HepG2 (cell line): ENCODE data around the gene FAM24B. TPM values are rescaled to one million over a fixed set of nuclear protein-coding genes. Genes with fewer than 3 reads are reported as not detected.

ENCODE experiments used
- ATF7 ChIP-seq, 2 experiments: fragments of 450-650 bp in 1 of 2; sonication (generic) in 1 of 2; formaldehyde crosslinking in 1 of 2; IDR thresholded peaks; 2 replicates each; pipeline versions ENCODE4 v1.4.0 to v1.6.1; 2016 to 2020; ENCODE audit warnings: antibody characterized with exemption in 1 of 2, mild to moderate bottlenecking in 1 of 2, missing genetic modification reagents in 1 of 2
- BORCS8-MEF2B ChIP-seq: sonication (generic); formaldehyde crosslinking; IDR thresholded peaks from 2 replicates; pipeline ENCODE4 v1.8.0; 2022; ENCODE audit warnings: mild to moderate bottlenecking, missing genetic modification reagents
- BRF2 ChIP-seq: sonication (generic); formaldehyde crosslinking; IDR thresholded peaks from 2 replicates; pipeline ENCODE4 v1.8.1; 2022; ENCODE audit warnings: mild to moderate bottlenecking, missing genetic modification reagents
- CBX1 ChIP-seq: IDR thresholded peaks from one replicate; pipeline ENCODE4 v1.6.1; 2016; ENCODE audit warnings: antibody characterized with exemption, low read depth
- GZF1 ChIP-seq: sonication (generic); formaldehyde crosslinking; IDR thresholded peaks from 2 replicates; pipeline ENCODE4 v1.5.1; 2020; ENCODE audit warnings: mild to moderate bottlenecking, missing genetic modification reagents
- HDAC6 ChIP-seq: fragments of 200-600 bp; sonication (generic); IDR thresholded peaks from 2 replicates; pipeline ENCODE4 v1.7.0; 2017; ENCODE audit warnings: mild to moderate bottlenecking, antibody characterized with exemption, low read length, low read depth
- HIVEP1 ChIP-seq: sonication (generic); formaldehyde crosslinking; IDR thresholded peaks from 2 replicates; pipeline ENCODE4 v1.4.0; 2020; ENCODE audit warnings: mild to moderate bottlenecking, missing genetic modification reagents
- HMG20B ChIP-seq: conservative IDR thresholded peaks from 2 replicates; pipeline ENCODE4 v1.6.1; 2016; ENCODE audit warnings: missing genetic modification reagents, missing compliant biosample characterization
- IKZF1 ChIP-seq: fragments of 450-650 bp; IDR thresholded peaks from 2 replicates; pipeline ENCODE4 v1.7.1; 2016
- JDP2 ChIP-seq: sonication (generic); formaldehyde crosslinking; IDR thresholded peaks from 2 replicates; pipeline ENCODE4 v1.8.1; 2022; ENCODE audit warnings: missing genetic modification reagents, borderline replicate concordance
- JUND ChIP-seq: sonication (generic); formaldehyde crosslinking; IDR thresholded peaks from 2 replicates; pipeline ENCODE4 v1.8.0; 2022; ENCODE audit warnings: mild to moderate bottlenecking, missing genetic modification reagents
- KLF12 ChIP-seq: sonication (generic); formaldehyde crosslinking; IDR thresholded peaks from 2 replicates; pipeline ENCODE4 v1.4.0; 2020; ENCODE audit warnings: missing genetic modification reagents, borderline replicate concordance
- MED1 ChIP-seq: sonication (generic); formaldehyde crosslinking; IDR thresholded peaks from 2 replicates; pipeline ENCODE4 v1.4.0; 2020; ENCODE audit warnings: missing genetic modification reagents
- MIXL1 ChIP-seq: IDR thresholded peaks from 2 replicates; pipeline ENCODE4 v1.6.1; 2016
- NFYB ChIP-seq: sonication (generic); formaldehyde crosslinking; IDR thresholded peaks from 2 replicates; pipeline ENCODE4 v1.4.0; 2020; ENCODE audit warnings: missing genetic modification reagents
- PAWR ChIP-seq: sonication (generic); formaldehyde crosslinking; IDR thresholded peaks from 2 replicates; pipeline ENCODE4 v1.4.0; 2020; ENCODE audit warnings: missing genetic modification reagents, mild to moderate bottlenecking, borderline replicate concordance
- RERE ChIP-seq: IDR thresholded peaks from 2 replicates; pipeline ENCODE4 v1.6.1; 2016; ENCODE audit warnings: low read depth, missing genetic modification reagents, missing compliant biosample characterization
- SOX13 ChIP-seq, 3 experiments: fragments of 450-650 bp in 1 of 3; sonication (generic) in 1 of 3; formaldehyde crosslinking in 1 of 3; IDR thresholded peaks in 2 of 3; conservative IDR thresholded peaks in 1 of 3; 2 replicates each; pipeline versions ENCODE4 v1.5.0 to v1.6.1; 2016 to 2020; ENCODE audit warnings: antibody characterized with exemption in 1 of 3, mild to moderate bottlenecking in 1 of 3, missing compliant biosample characterization in 1 of 3, missing genetic modification reagents in 1 of 3, moderate library complexity in 1 of 3
- ZBTB42 ChIP-seq: sonication (generic); formaldehyde crosslinking; IDR thresholded peaks from 2 replicates; pipeline ENCODE4 v1.5.0; 2020; ENCODE audit warnings: mild to moderate bottlenecking, missing genetic modification reagents
- ZNF3 ChIP-seq: IDR thresholded peaks from 2 replicates; pipeline ENCODE4 v1.7.0; 2017; ENCODE audit warnings: inconsistent platforms
- ZNF441 ChIP-seq: sonication (generic); formaldehyde crosslinking; IDR thresholded peaks from 2 replicates; pipeline ENCODE4 v1.7.0; 2021; ENCODE audit warnings: missing genetic modification reagents, borderline replicate concordance
- ZNF614 ChIP-seq: IDR thresholded peaks from 2 replicates; pipeline ENCODE4 v1.6.1; 2018; ENCODE audit warnings: missing biosample characterization, missing genetic modification reagents, inconsistent platforms, borderline replicate concordance
- ZNF770 ChIP-seq: sonication (generic); formaldehyde crosslinking; IDR thresholded peaks from 2 replicates; pipeline ENCODE4 v1.5.0; 2020; ENCODE audit warnings: mild to moderate bottlenecking, missing genetic modification reagents
- polyA plus RNA-seq, 8 experiments: library from polyadenylated mRNA; depleted of rRNA in 3 of 8; stranded (reverse) in 7 of 8; unstranded in 1 of 8; fragments of >200 nt; fragmentation: Illumina TruSeq in 4 of 8; extraction: Trizol in 4 of 8; gene quantifications; 2 replicates each; pipeline versions ENCODE4 v1.2.1 to v1.2.3, GENCODE V29; 2011 to 2016; ENCODE audit warnings: low read depth in 4 of 8, missing spikeins in 1 of 8, mixed read lengths in 1 of 8; ENCODE audit not compliant: insufficient read depth in 1 of 8
- total RNA-seq, 5 experiments: library from RNA; depleted of rRNA; stranded (reverse); fragments of >200 nt; fragmentation: Illumina TruSeq; extraction: Trizol; gene quantifications; 2 replicates each; pipeline ENCODE4 v1.2.3, GENCODE V29; 2016; ENCODE audit warnings: low read depth in 1 of 5

The FAM24B gene
- total and polyA plus RNA-seq, 2 of the 13 experiments (the other 11 are each of a cell fraction or from before 2014, with no cell fraction given), result 1.9 to 3.0 TPM

GRCh38 chr10:122911889-122912484 is 32.6 kb upstream of the FAM24B start (continued):
- peak; percentile 96 for TF ChIP-seq RERE (CRISPR knock-in tag)
- TF ChIP-seq IKZF1, result no peak
- peak; percentile 96 for TF ChIP-seq HIVEP1
- no peak for TF ChIP-seq SOX13 (IDR thresholded peaks at IDR 0.05)
- peak in 1 of 2 experiments; percentile 96; a peak in 2 of 4 replicates for TF ChIP-seq SOX13 (CRISPR knock-in tag; conservative IDR thresholded peaks at IDR 0.05 in 1 of 2, IDR thresholded peaks at IDR 0.05 in 1 of 2)
- peak; percentile 99 for TF ChIP-seq ZNF441 (CRISPR knock-in tag)
- no peak for TF ChIP-seq HDAC6
- peak; percentile 100 for TF ChIP-seq MIXL1 (CRISPR knock-in tag)
- TF ChIP-seq BORCS8-MEF2B (CRISPR knock-in tag), result peak; percentile 100
- peak; percentile 98 for TF ChIP-seq BRF2 (CRISPR knock-in tag)
- peak; percentile 99 for TF ChIP-seq JDP2 (CRISPR knock-in tag)
- peak; percentile 81 for TF ChIP-seq ZNF770 (CRISPR knock-in tag)
- peak; percentile 93 for TF ChIP-seq JUND (CRISPR knock-in tag)
- peak; percentile 100 for TF ChIP-seq KLF12 (CRISPR knock-in tag)
- TF ChIP-seq PAWR (CRISPR knock-in tag), result peak; percentile 100
- TF ChIP-seq ZBTB42 (CRISPR knock-in tag), result peak; percentile 99
- peak; percentile 97 for TF ChIP-seq MED1 (CRISPR knock-in tag)
- peak; percentile 100 for TF ChIP-seq ZNF614 (CRISPR knock-in tag)
- no peak for TF ChIP-seq CBX1
- TF ChIP-seq HMG20B, result peak; percentile 100
- no peak for TF ChIP-seq ATF7 (IDR thresholded peaks at IDR 0.05)
- TF ChIP-seq ATF7 (CRISPR knock-in tag; IDR thresholded peaks at IDR 0.05), result peak; percentile 88
- peak; percentile 97 for TF ChIP-seq ZNF3 (CRISPR knock-in tag)
- TF ChIP-seq NFYB, result peak; percentile 77
- peak; percentile 97 for TF ChIP-seq GZF1 (CRISPR knock-in tag)
